DND-41 (cell line): ENCODE measurements around the gene STOML1.

Source experiments
- CTCF ChIP-seq: IDR thresholded peaks from 2 replicates; pipeline ENCODE4 v1.5.1; 2012; ENCODE audit warnings: borderline replicate concordance, low read length, moderate library complexity, mild to moderate bottlenecking; ENCODE audit not compliant: poor library complexity, severe bottlenecking; ENCODE audit errors: extremely low read depth
- EZH2 ChIP-seq: IDR thresholded peaks from 3 replicates; pipeline ENCODE4 v1.6.1; 2012; ENCODE audit warnings: borderline replicate concordance, low read depth, mild to moderate bottlenecking, moderate library complexity, low read length, inconsistent platforms; ENCODE audit not compliant: severe bottlenecking

GRCh38 chr15:73946046-73946721, 45.9 kb downstream of the STOML1 start:
- TF ChIP-seq CTCF: no peak
- TF ChIP-seq EZH2: no peak
